Vagina (tissue), 2 donors: ENCODE data around the gene ADAM23.

Source experiments
- POLR2AphosphoS5 ChIP-seq, 2 donors: sonication (generic); formaldehyde crosslinking; IDR thresholded peaks; one replicate each; pipeline ENCODE4 v1.9.0; 2017; ENCODE audit warnings: antibody characterized with exemption in 2 of 2, mild to moderate bottlenecking in 2 of 2, low read depth in 1 of 2; ENCODE audit not compliant: insufficient read depth in 1 of 2
- TF ChIP-seq, protein P1 (sequence below), 3 experiments: fragments of 450-650 bp in 2 of 3; fragments of 200-600 bp in 1 of 3; sonication (generic) in 1 of 3; IDR thresholded peaks; one replicate each; pipeline ENCODE4 v1.5.1; 2017 to 2019; ENCODE audit warnings: antibody characterized with exemption in 3 of 3, mild to moderate bottlenecking in 2 of 3, moderate library complexity in 2 of 3

DNA sequence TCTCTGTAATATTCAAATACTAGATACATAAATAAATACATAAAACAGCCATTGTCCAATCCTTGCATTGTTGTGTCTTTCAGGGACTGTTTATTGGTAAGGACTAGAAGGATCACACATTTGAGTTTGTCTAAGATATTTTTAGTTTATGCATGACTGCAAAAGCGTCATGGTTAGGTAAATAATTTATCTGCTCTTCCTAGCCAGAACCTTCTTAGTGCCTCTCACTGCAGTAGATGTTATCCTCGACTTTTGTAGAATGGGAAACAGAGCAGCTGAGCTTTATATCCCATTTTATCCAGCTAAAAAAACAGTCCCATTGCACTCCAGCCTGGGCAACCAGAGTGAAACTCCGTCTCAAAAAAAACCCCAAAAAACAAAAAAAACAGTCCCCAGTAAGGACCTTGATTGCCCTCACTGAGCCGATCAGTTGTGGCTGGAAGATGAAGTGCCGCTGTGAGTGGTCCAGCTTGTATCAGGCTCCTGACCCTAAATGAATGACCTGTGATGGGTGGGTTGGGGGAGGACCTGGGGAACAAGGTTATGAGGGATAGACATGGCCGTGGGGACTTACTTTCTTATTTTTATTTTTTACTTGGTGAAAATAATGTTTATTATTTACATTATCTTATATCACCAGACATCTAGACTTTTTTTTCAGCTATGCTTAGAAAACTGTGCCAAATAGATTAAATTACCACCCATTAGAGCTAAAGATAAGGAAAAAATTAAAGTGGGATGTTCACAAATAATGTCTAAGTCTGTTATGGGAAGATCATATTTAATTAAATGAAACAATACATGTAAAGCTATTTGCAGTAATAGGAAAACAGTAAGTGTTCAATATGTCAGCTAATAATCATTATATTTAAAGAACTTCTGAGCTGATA, 10.9 kb upstream of the ADAM23 start:
- TF ChIP-seq, protein P1, sequence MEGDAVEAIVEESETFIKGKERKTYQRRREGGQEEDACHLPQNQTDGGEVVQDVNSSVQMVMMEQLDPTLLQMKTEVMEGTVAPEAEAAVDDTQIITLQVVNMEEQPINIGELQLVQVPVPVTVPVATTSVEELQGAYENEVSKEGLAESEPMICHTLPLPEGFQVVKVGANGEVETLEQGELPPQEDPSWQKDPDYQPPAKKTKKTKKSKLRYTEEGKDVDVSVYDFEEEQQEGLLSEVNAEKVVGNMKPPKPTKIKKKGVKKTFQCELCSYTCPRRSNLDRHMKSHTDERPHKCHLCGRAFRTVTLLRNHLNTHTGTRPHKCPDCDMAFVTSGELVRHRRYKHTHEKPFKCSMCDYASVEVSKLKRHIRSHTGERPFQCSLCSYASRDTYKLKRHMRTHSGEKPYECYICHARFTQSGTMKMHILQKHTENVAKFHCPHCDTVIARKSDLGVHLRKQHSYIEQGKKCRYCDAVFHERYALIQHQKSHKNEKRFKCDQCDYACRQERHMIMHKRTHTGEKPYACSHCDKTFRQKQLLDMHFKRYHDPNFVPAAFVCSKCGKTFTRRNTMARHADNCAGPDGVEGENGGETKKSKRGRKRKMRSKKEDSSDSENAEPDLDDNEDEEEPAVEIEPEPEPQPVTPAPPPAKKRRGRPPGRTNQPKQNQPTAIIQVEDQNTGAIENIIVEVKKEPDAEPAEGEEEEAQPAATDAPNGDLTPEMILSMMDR (IDR thresholded peaks at IDR 0.05) = no peak
- no peak for TF ChIP-seq POLR2AphosphoS5 (IDR thresholded peaks at IDR 0.05; ENCODE audit: insufficient read depth in 1 of 2, low read depth in 1 of 2)
